Lower leg skin (tissue), 3 donors: ENCODE measurements around the gene MYO7A.

Experiments
- CTCF ChIP-seq, 3 donors: fragments of 450-650 bp; IDR thresholded peaks; one replicate each; pipeline ENCODE4 v1.5.1; 2016; ENCODE audit warnings: antibody characterized with exemption in 3 of 3, mild to moderate bottlenecking in 3 of 3, moderate library complexity in 2 of 3
- POLR2A ChIP-seq, 2 donors: fragments of 450-650 bp; IDR thresholded peaks; one replicate each; pipeline ENCODE4 v1.6.1; 2016 to 2017; ENCODE audit warnings: antibody characterized with exemption in 2 of 2, mild to moderate bottlenecking in 1 of 2, moderate library complexity in 1 of 2

- TF ChIP-seq CTCF (IDR thresholded peaks at IDR 0.05): no peak
- TF ChIP-seq POLR2A (IDR thresholded peaks at IDR 0.05): no peak
Measured at GRCh38 chr11:77176996-77177395, 49.0 kb downstream of the MYO7A start.
